ENCODE results near the gene TEAD1.

DNA sequence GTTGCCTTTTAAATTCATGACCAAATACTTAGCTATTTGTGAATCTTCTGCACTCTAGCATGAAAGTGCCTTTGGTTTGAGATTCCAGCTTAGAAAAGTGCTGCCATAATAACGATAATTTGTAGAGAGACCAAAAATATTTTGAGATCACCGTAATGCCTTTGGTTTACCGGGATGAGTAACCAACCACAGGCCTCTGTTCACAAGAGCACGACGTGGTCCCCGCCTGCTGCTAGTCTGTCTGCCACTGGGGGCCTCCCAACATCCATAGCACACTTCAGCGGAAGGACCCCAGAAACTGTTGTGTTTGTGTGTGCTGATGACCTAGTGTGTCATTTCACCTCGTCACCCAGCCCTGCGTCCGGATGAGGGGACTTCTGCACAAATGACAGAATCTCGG lies 267.9 kb downstream of the TEAD1 start:
- TF ChIP-seq, protein P1, sequence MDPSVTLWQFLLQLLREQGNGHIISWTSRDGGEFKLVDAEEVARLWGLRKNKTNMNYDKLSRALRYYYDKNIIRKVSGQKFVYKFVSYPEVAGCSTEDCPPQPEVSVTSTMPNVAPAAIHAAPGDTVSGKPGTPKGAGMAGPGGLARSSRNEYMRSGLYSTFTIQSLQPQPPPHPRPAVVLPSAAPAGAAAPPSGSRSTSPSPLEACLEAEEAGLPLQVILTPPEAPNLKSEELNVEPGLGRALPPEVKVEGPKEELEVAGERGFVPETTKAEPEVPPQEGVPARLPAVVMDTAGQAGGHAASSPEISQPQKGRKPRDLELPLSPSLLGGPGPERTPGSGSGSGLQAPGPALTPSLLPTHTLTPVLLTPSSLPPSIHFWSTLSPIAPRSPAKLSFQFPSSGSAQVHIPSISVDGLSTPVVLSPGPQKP (IDR thresholded peaks at IDR 0.05; ENCODE audit: low read depth, low read length) = no peak
- TF ChIP-seq, protein P2, sequence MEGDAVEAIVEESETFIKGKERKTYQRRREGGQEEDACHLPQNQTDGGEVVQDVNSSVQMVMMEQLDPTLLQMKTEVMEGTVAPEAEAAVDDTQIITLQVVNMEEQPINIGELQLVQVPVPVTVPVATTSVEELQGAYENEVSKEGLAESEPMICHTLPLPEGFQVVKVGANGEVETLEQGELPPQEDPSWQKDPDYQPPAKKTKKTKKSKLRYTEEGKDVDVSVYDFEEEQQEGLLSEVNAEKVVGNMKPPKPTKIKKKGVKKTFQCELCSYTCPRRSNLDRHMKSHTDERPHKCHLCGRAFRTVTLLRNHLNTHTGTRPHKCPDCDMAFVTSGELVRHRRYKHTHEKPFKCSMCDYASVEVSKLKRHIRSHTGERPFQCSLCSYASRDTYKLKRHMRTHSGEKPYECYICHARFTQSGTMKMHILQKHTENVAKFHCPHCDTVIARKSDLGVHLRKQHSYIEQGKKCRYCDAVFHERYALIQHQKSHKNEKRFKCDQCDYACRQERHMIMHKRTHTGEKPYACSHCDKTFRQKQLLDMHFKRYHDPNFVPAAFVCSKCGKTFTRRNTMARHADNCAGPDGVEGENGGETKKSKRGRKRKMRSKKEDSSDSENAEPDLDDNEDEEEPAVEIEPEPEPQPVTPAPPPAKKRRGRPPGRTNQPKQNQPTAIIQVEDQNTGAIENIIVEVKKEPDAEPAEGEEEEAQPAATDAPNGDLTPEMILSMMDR (IDR thresholded peaks at IDR 0.05) = no peak
- TF ChIP-seq, protein P3, sequence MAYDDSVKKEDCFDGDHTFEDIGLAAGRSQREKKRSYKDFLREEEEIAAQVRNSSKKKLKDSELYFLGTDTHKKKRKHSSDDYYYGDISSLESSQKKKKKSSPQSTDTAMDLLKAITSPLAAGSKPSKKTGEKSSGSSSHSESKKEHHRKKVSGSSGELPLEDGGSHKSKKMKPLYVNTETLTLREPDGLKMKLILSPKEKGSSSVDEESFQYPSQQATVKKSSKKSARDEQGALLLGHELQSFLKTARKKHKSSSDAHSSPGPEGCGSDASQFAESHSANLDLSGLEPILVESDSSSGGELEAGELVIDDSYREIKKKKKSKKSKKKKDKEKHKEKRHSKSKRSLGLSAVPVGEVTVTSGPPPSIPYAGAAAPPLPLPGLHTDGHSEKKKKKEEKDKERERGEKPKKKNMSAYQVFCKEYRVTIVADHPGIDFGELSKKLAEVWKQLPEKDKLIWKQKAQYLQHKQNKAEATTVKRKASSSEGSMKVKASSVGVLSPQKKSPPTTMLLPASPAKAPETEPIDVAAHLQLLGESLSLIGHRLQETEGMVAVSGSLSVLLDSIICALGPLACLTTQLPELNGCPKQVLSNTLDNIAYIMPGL (CRISPR knock-in tag; IDR thresholded peaks at IDR 0.05; ENCODE audit: borderline replicate concordance) = no peak
- TF ChIP-seq, protein P4, sequence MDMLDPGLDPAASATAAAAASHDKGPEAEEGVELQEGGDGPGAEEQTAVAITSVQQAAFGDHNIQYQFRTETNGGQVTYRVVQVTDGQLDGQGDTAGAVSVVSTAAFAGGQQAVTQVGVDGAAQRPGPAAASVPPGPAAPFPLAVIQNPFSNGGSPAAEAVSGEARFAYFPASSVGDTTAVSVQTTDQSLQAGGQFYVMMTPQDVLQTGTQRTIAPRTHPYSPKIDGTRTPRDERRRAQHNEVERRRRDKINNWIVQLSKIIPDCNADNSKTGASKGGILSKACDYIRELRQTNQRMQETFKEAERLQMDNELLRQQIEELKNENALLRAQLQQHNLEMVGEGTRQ (IDR thresholded peaks at IDR 0.05) = no peak
- TF ChIP-seq POLR2A (IDR thresholded peaks at IDR 0.05; ENCODE audit: low read length) = no peak
- TF ChIP-seq, protein P5, sequence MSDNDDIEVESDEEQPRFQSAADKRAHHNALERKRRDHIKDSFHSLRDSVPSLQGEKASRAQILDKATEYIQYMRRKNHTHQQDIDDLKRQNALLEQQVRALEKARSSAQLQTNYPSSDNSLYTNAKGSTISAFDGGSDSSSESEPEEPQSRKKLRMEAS (IDR thresholded peaks at IDR 0.05) = no peak
- TF ChIP-seq HOXA7 (CRISPR knock-in tag; IDR thresholded peaks at IDR 0.05) = no peak

All from A549 (cell line).